IMR-90 (cell line): ENCODE data around the gene TPSB2. TPM values are rescaled to one million over a fixed set of nuclear protein-coding genes. Genes with fewer than 3 reads are reported as not detected.

Source experiments
- ATAC-seq: fragments of 200-7000 bp; cut with Tn5 transposase; 2 replicates; pipeline ENCODE4 v1.9.1; 2020; ENCODE audit warnings: low read depth, mild to moderate bottlenecking, moderate library complexity
- BruUV-seq: library from RNA; stranded (reverse); fragments of 400-500 nt; replicated peaks from 2 replicates; lab custom pipeline; 2021; lab: Mats Ljungman, UMichigan
- CTCF ChIA-PET: fragments of 300-600 bp; formaldehyde crosslinking; extraction: SDS; loops from one replicate; lab custom pipeline; 2021; ENCODE audit warnings: antibody characterized with exemption; lab: Yijun Ruan, JAX
- POLR2A ChIA-PET: fragments of 300-600 bp; sonication (Branson Sonifier 250); formaldehyde crosslinking; loops from one replicate; lab custom pipeline; 2022; ENCODE audit warnings: antibody characterized with exemption; ENCODE audit not compliant: unreplicated experiment; lab: Charles Lee
- DNase-seq: peaks from one replicate; pipeline ENCODE4 v3.0.0; 2013
- H2AFZ ChIP-seq: replicated peaks from 2 replicates; pipeline ENCODE3; 2013; ENCODE audit warnings: low read length, mild to moderate bottlenecking; ENCODE audit not compliant: poor library complexity
- H2AK5ac ChIP-seq: 2 replicates; pipeline ENCODE4 v1.6.1; 2013; ENCODE audit warnings: low read depth, low read length, inconsistent platforms
- H2AK9ac ChIP-seq: replicated peaks from 2 replicates; pipeline ENCODE3; 2013; ENCODE audit warnings: mild to moderate bottlenecking, low read depth, low read length, moderate library complexity; ENCODE audit not compliant: poor library complexity
- H2BK120ac ChIP-seq: 2 replicates; pipeline ENCODE4 v1.6.1; 2013; ENCODE audit warnings: low read depth, low read length, inconsistent platforms
- H2BK15ac ChIP-seq: 3 replicates; pipeline ENCODE4 v1.6.1; 2013; ENCODE audit warnings: low read depth, low read length, inconsistent platforms
- H2BK20ac ChIP-seq: 2 replicates; pipeline ENCODE4 v1.6.1; 2013; ENCODE audit warnings: low read depth, mild to moderate bottlenecking, inconsistent platforms, low read length, moderate library complexity
- H2BK5ac ChIP-seq: 2 replicates; pipeline ENCODE4 v1.6.1; 2013; ENCODE audit warnings: mild to moderate bottlenecking, low read depth, low read length, inconsistent platforms; ENCODE audit not compliant: poor library complexity, severe bottlenecking
- H3K14ac ChIP-seq: replicated peaks from 2 replicates; pipeline ENCODE4 v1.6.1; 2013; ENCODE audit warnings: low read depth, low read length, inconsistent platforms
- H3K18ac ChIP-seq: 2 replicates; pipeline ENCODE4 v1.6.1; 2013; ENCODE audit warnings: low read depth, low read length, control low read depth
- H3K23ac ChIP-seq: 2 replicates; pipeline ENCODE4 v1.6.1; 2013; ENCODE audit warnings: low read depth, low read length, inconsistent platforms
- H3K27ac ChIP-seq: 2 replicates; pipeline ENCODE4 v1.5.1; 2013; ENCODE audit warnings: mild to moderate bottlenecking, control low read depth, low read length; ENCODE audit not compliant: insufficient read depth
- H3K27me3 ChIP-seq: 2 replicates; pipeline ENCODE4 v1.6.1; 2013; ENCODE audit warnings: low read length; ENCODE audit not compliant: control insufficient read depth, insufficient read depth
- H3K36me3 ChIP-seq: 2 replicates; pipeline ENCODE4 v1.6.1; 2013; ENCODE audit warnings: low read length, mixed read lengths; ENCODE audit not compliant: control insufficient read depth, insufficient read depth
- H3K4ac ChIP-seq: 2 replicates; pipeline ENCODE4 v1.6.1; 2013; ENCODE audit warnings: low read depth, low read length, inconsistent platforms
- H3K4me1 ChIP-seq: 2 replicates; pipeline ENCODE4 v1.6.1; 2013; ENCODE audit warnings: low read length, mixed read lengths; ENCODE audit not compliant: control insufficient read depth, insufficient read depth
- H3K4me2 ChIP-seq: 2 replicates; pipeline ENCODE4 v1.6.1; 2013; ENCODE audit warnings: low read depth, mild to moderate bottlenecking, control low read depth, low read length, moderate library complexity
- H3K4me3 ChIP-seq: 2 replicates; pipeline ENCODE4 v1.5.1; 2013; ENCODE audit warnings: low read depth, mild to moderate bottlenecking, control low read depth, low read length, moderate library complexity; ENCODE audit not compliant: insufficient read depth
- H3K56ac ChIP-seq: 2 replicates; pipeline ENCODE4 v1.6.1; 2013; ENCODE audit warnings: low read length, inconsistent platforms; ENCODE audit not compliant: insufficient read depth; ENCODE audit errors: extremely low read depth
- H3K79me1 ChIP-seq, 2 experiments: 2 replicates each; pipeline ENCODE4 v1.6.1; 2013; ENCODE audit warnings: low read length in 2 of 2, inconsistent platforms in 1 of 2, low read depth in 1 of 2
- H3K9ac ChIP-seq: 2 replicates; pipeline ENCODE4 v1.6.1; 2013; ENCODE audit warnings: low read depth, low read length, control low read depth
- H3K9me1 ChIP-seq: 2 replicates; pipeline ENCODE4 v1.6.1; 2013; ENCODE audit warnings: low read length, inconsistent platforms; ENCODE audit not compliant: insufficient read depth
- H3K9me3 ChIP-seq: 2 replicates; pipeline ENCODE4 v1.6.1; 2013; ENCODE audit warnings: low read length; ENCODE audit not compliant: control insufficient read depth, insufficient read depth
- H4K20me1 ChIP-seq: 2 replicates; pipeline ENCODE4 v1.6.1; 2013; ENCODE audit warnings: low read length, inconsistent platforms; ENCODE audit not compliant: insufficient read depth
- H4K5ac ChIP-seq: 2 replicates; pipeline ENCODE4 v1.6.1; 2013; ENCODE audit warnings: mild to moderate bottlenecking, low read depth, low read length, control low read depth
- H4K8ac ChIP-seq, 2 experiments: 2 replicates each; pipeline ENCODE4 v1.6.1; 2013; ENCODE audit warnings: low read depth in 2 of 2, low read length in 2 of 2, control low read depth in 1 of 2, inconsistent platforms in 1 of 2
- H4K91ac ChIP-seq: 2 replicates; pipeline ENCODE4 v1.6.1; 2013; ENCODE audit warnings: low read depth, low read length, inconsistent platforms; ENCODE audit not compliant: insufficient read depth
- FOS ChIP-seq: fragments of 150-350 bp; IDR thresholded peaks from 2 replicates; pipeline ENCODE4 v1.6.1; 2016; ENCODE audit warnings: low read depth, low read length
- MAZ ChIP-seq: IDR thresholded peaks from 2 replicates; pipeline ENCODE4 v1.6.1; 2012; ENCODE audit warnings: low read depth, mild to moderate bottlenecking, low read length, improper control_type of control experiment, moderate library complexity, borderline replicate concordance
- MXI1 ChIP-seq: IDR thresholded peaks from 2 replicates; pipeline ENCODE4 v1.6.1; 2012; ENCODE audit warnings: low read depth, mild to moderate bottlenecking, low read length, moderate library complexity, borderline replicate concordance
- RAD21 ChIP-seq: IDR thresholded peaks from 2 replicates; pipeline ENCODE4 v1.6.1; 2012; ENCODE audit warnings: low read length, improper control_type of control experiment
- RFX5 ChIP-seq: IDR thresholded peaks from 2 replicates; pipeline ENCODE4 v1.8.0; 2012; ENCODE audit warnings: low read depth, mild to moderate bottlenecking, low read length, moderate library complexity
- SMC3 ChIP-seq: fragments of 150-350 bp; IDR thresholded peaks from 2 replicates; pipeline ENCODE4 v1.6.1; 2016; ENCODE audit warnings: low read depth, mild to moderate bottlenecking, antibody characterized with exemption, low read length, moderate library complexity
- WGBS, 2 experiments: methylation state at CpG; one replicate each; pipeline versions ENCODE4 v1.1.5 to v1.1.7; 2013; ENCODE audit warnings: missing lambda C conversion rate in 2 of 2; ENCODE audit not compliant: insufficient read length in 1 of 2; ENCODE audit errors: extremely low coverage in 2 of 2; 5-methylcytosine and 5-hydroxymethylcytosine counted together
- dilution Hi-C: fragments of 300-500 bp; cut with HindIII; formaldehyde crosslinking; loops from one replicate; pipeline ENCODE4 v1.14.3; 2018; ENCODE audit warnings: low sequenced_read_pairs; ENCODE audit not compliant: unreplicated experiment
- in situ Hi-C: fragments of 300-500 bp; cut with MboI; formaldehyde crosslinking; loops from 3 replicates; pipeline ENCODE4 v1.14.3; 2019; ENCODE audit warnings: low sequenced_read_pairs, inconsistent platforms, mixed read lengths
- intact Hi-C: fragments of 100-400 bp; cut with micrococcal nuclease; formaldehyde crosslinking; loops from 2 replicates; pipeline ENCODE4 v1.10.0; 2022
- polyA plus RNA-seq, 3 experiments: library from polyadenylated mRNA; depleted of rRNA; stranded (reverse); fragments of >200 nt; gene quantifications; 2 replicates each; pipeline ENCODE4 v1.2.3, GENCODE V29; 2012; ENCODE audit warnings: low replicate concordance in 1 of 3
- total RNA-seq: library from RNA; depleted of rRNA; stranded (reverse); fragments of >200 nt; gene quantifications from 2 replicates; pipeline ENCODE4 v1.2.3, GENCODE V29; 2012
- TF ChIP-seq, protein P1 (sequence below): fragments of 150-350 bp; IDR thresholded peaks from 2 replicates; pipeline ENCODE4 v1.6.1; 2016; ENCODE audit warnings: low read depth, mild to moderate bottlenecking, low read length, moderate library complexity, borderline replicate concordance

The TPSB2 gene
- total and polyA plus RNA-seq, 2 of the 4 experiments (the other 2 are of a cell fraction) = not detected

DNA sequence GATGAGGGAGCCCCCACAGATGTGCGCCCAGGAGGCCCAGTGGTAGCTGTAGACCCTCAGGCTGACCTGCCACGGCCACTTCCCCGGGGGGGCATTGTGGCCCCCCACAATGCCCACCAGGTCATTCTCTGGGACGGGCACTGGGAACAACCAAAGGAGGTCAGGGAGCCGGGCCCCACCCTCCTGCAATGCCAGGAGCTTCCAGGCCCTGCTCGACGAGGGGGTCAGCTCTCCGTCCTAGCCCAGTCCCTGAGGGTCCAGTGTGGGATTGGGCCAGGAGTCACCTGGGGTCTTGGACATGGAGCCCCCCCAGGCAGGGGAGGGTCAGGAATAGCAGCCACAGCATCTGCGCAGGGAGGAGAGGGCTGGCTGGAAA lies 32.9 kb upstream of the TPSB2 start:
- no peak overlapping the region for H3K14ac ChIP-seq
- no peak overlapping the region for H2AFZ ChIP-seq
- H3K4me1 ChIP-seq = no peaks in the 10 kb centered on the region
- no peak overlapping the region for H2BK15ac ChIP-seq
- no TSS peak for BruUV-seq
- intact Hi-C loops (no loop called here), in situ Hi-C loops (no loop called here), dilution Hi-C loops (no loop called here)
- no peak overlapping the region for H3K9ac ChIP-seq
- H3K9me1 ChIP-seq = peaks cover 4% of the 10 kb centered on the region; the same call in 1 of the 2 replicates
- DNase-seq = no peak
- H4K5ac ChIP-seq = no peak overlapping the region
- H3K23ac ChIP-seq = no peak overlapping the region
- H3K56ac ChIP-seq = no peak overlapping the region
- H3K4ac ChIP-seq = no peak overlapping the region
- H3K9me3 ChIP-seq = no peaks in the 10 kb centered on the region
- ChIA-PET CTCF (no interaction called here), POLR2A (no interaction called here)
- H2BK20ac ChIP-seq = no peak overlapping the region
- no peak overlapping the region for H2AK5ac ChIP-seq
- peaks cover 45% of the 10 kb centered on the region for H3K27me3 ChIP-seq
- no peak overlapping the region for H2BK5ac ChIP-seq
- no peak overlapping the region for H3K4me3 ChIP-seq
- H2AK9ac ChIP-seq = no peak overlapping the region
- H3K36me3 ChIP-seq = no peaks in the 10 kb centered on the region
- H4K8ac ChIP-seq = no peak overlapping the region
- no peak overlapping the region for H4K91ac ChIP-seq
- no peak for TF ChIP-seq FOS
- TF ChIP-seq RAD21 = no peak
- no peak for TF ChIP-seq MXI1
- TF ChIP-seq SMC3 = no peak
- TF ChIP-seq MAZ = no peak
- no peak for TF ChIP-seq RFX5
- TF ChIP-seq, protein P1, sequence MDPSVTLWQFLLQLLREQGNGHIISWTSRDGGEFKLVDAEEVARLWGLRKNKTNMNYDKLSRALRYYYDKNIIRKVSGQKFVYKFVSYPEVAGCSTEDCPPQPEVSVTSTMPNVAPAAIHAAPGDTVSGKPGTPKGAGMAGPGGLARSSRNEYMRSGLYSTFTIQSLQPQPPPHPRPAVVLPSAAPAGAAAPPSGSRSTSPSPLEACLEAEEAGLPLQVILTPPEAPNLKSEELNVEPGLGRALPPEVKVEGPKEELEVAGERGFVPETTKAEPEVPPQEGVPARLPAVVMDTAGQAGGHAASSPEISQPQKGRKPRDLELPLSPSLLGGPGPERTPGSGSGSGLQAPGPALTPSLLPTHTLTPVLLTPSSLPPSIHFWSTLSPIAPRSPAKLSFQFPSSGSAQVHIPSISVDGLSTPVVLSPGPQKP = no peak
- H3K4me2 ChIP-seq = no peak overlapping the region
- no peak for ATAC-seq
- no peak overlapping the region for H3K18ac ChIP-seq
- no peak overlapping the region for H2BK120ac ChIP-seq
- no peaks in the 10 kb centered on the region for H3K79me1 ChIP-seq
- H3K27ac ChIP-seq = no peak overlapping the region
- 49% methylated on average over 3 of the region's 9 CpGs; no CpG with 5 or more reads in 1 of the 2 experiments for WGBS, 2 experiments
- H4K20me1 ChIP-seq = no peaks in the 10 kb centered on the region; the same call in 1 of the 2 replicates
